Upper lobe of right lung (tissue), 1 donor: Measurements from ENCODE around the gene CTXN2. TPM values are rescaled to one million over a fixed set of nuclear protein-coding genes. Genes with fewer than 3 reads are reported as not detected.

Source experiments
- ATAC-seq: fragments of 200-7000 bp; cut with Tn5 transposase; one replicate; pipeline ENCODE4 v1.9.1; 2020; ENCODE audit warnings: mild to moderate bottlenecking, moderate library complexity
- DNase-seq: peaks from one replicate; pipeline ENCODE4 v3.0.0-alpha.2; 2020
- H3K27ac ChIP-seq: fragments of 200-600 bp; one replicate; pipeline ENCODE4 v1.8.0; 2022
- H3K27me3 ChIP-seq: fragments of 200-600 bp; one replicate; pipeline ENCODE4 v1.8.0; 2022; ENCODE audit warnings: mild to moderate bottlenecking
- H3K36me3 ChIP-seq: fragments of 200-600 bp; one replicate; pipeline ENCODE4 v1.8.0; 2022
- H3K4me1 ChIP-seq: fragments of 200-600 bp; one replicate; pipeline ENCODE4 v1.8.0; 2022
- H3K4me3 ChIP-seq: fragments of 200-600 bp; one replicate; pipeline ENCODE4 v1.8.0; 2022; ENCODE audit warnings: mild to moderate bottlenecking
- H3K9me3 ChIP-seq: fragments of 200-600 bp; one replicate; pipeline ENCODE4 v1.8.0; 2022
- CTCF ChIP-seq: fragments of 200-600 bp; IDR thresholded peaks from one replicate; pipeline ENCODE4 v1.8.0; 2022; ENCODE audit warnings: antibody characterized with exemption
- intact Hi-C: fragments of 100-400 bp; cut with DNase I; formaldehyde crosslinking; loops from one replicate; pipeline ENCODE4 v1.11.0; 2022
- total RNA-seq: library from RNA; stranded (reverse); fragmentation: NEBNext Ultra II Directional; extraction: Animal tissue kit (Norgen Biotek cat#: 25700); gene quantifications from one replicate; pipeline ENCODE4 v1.2.1, GENCODE V29; 2021
- donor health status: DM: no; HTN: yes; CAD: no; lungs with severe emphysema.

Gene CTXN2
- total RNA-seq, 1 donor from 2014 or later: not detected

- no peak for DNase-seq
Measured at GRCh38 chr15:48221885-48222284, 30.4 kb downstream of the CTXN2 start.

GRCh38 chr15:48222627-48223026 is 31.2 kb downstream of the CTXN2 start:
- no peak overlapping the region for H3K4me3 ChIP-seq

More at GRCh38 chr15:48221885-48222284, 30.4 kb downstream of the CTXN2 start:
- no peaks in the 10 kb centered on the region for H3K4me1 ChIP-seq
- no peaks in the 10 kb centered on the region for H3K27me3 ChIP-seq
- H3K4me3 ChIP-seq: no peak overlapping the region
- intact Hi-C loops: no loop called here
- no peaks in the 10 kb centered on the region for H3K9me3 ChIP-seq
- no peaks in the 10 kb centered on the region for H3K36me3 ChIP-seq
- no peak for ATAC-seq
- no peak for TF ChIP-seq CTCF
- no peak overlapping the region for H3K27ac ChIP-seq

DNA sequence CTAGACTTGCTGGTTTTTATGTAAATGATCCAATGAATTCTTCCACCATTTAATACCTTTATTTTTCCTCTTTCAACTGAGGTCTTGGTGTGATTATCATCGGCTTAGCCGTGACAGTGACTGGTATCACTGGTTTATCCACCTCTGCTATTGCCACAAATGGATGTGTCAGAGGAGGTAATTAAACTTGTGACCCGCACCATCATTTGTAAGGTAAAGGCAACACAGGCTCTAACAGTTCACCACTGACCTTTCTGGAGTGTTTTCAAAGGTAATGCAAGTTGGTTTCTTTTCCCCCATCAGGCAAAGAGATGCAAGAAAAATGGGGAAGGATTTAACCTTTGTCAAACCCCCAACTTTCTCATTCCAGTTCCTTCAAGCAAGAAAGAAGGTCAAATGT is 34.3 kb downstream of the CTXN2 start:
- no peaks in the 10 kb centered on the region for H3K9me3 ChIP-seq
- intact Hi-C loops: no loop called here
- no peak for TF ChIP-seq CTCF
- no peak overlapping the region for H3K27ac ChIP-seq
- DNase-seq (no peak), ATAC-seq (no peak)
- H3K4me3 ChIP-seq: no peak overlapping the region
- H3K4me1 ChIP-seq: no peaks in the 10 kb centered on the region
- H3K27me3 ChIP-seq: no peaks in the 10 kb centered on the region
- H3K36me3 ChIP-seq: no peaks in the 10 kb centered on the region

More at GRCh38 chr15:48222627-48223026, 31.2 kb downstream of the CTXN2 start:
- no peaks in the 10 kb centered on the region for H3K36me3 ChIP-seq
- intact Hi-C loops: no loop called here
- H3K27me3 ChIP-seq: no peaks in the 10 kb centered on the region
- DNase-seq (no peak), ATAC-seq (no peak)
- no peak for TF ChIP-seq CTCF
- no peaks in the 10 kb centered on the region for H3K9me3 ChIP-seq
- H3K27ac ChIP-seq: no peak overlapping the region
- no peaks in the 10 kb centered on the region for H3K4me1 ChIP-seq

- intact Hi-C loops: no loop called here
- Histone ChIP-seq H3K9me3 (no peaks in the 10 kb centered on the region), H3K36me3 (no peaks in the 10 kb centered on the region), H3K27ac (no peak overlapping the region), H3K4me3 (no peak overlapping the region), H3K4me1 (no peaks in the 10 kb centered on the region), H3K27me3 (no peaks in the 10 kb centered on the region)
- TF ChIP-seq CTCF: no peak
- DNase-seq (no peak), ATAC-seq (no peak)
Measured at GRCh38 chr15:48230498-48230897, 39.0 kb downstream of the CTXN2 start.

- ATAC-seq: no peak
- H3K4me1 ChIP-seq: no peaks in the 10 kb centered on the region
- TF ChIP-seq CTCF: no peak
- H3K9me3 ChIP-seq: no peaks in the 10 kb centered on the region
- intact Hi-C loops: no loop called here
- no peak overlapping the region for H3K27ac ChIP-seq
- H3K27me3 ChIP-seq: no peaks in the 10 kb centered on the region
- no peaks in the 10 kb centered on the region for H3K36me3 ChIP-seq
- DNase-seq: no peak
- H3K4me3 ChIP-seq: no peak overlapping the region
Measured at GRCh38 chr15:48233246-48233645, 41.8 kb downstream of the CTXN2 start.

- H3K36me3 ChIP-seq: no peaks in the 10 kb centered on the region
- intact Hi-C loops: no loop called here
- no peaks in the 10 kb centered on the region for H3K27me3 ChIP-seq
- H3K27ac ChIP-seq: no peak overlapping the region
- no peaks in the 10 kb centered on the region for H3K9me3 ChIP-seq
- DNase-seq (no peak), ATAC-seq (no peak)
- TF ChIP-seq CTCF: no peak
- H3K4me1 ChIP-seq: no peaks in the 10 kb centered on the region
- H3K4me3 ChIP-seq: no peak overlapping the region
Measured at GRCh38 chr15:48239334-48239733, 47.9 kb downstream of the CTXN2 start.
